ENCODE data around the gene GNAI3.

GNAI3 gene

DNA sequence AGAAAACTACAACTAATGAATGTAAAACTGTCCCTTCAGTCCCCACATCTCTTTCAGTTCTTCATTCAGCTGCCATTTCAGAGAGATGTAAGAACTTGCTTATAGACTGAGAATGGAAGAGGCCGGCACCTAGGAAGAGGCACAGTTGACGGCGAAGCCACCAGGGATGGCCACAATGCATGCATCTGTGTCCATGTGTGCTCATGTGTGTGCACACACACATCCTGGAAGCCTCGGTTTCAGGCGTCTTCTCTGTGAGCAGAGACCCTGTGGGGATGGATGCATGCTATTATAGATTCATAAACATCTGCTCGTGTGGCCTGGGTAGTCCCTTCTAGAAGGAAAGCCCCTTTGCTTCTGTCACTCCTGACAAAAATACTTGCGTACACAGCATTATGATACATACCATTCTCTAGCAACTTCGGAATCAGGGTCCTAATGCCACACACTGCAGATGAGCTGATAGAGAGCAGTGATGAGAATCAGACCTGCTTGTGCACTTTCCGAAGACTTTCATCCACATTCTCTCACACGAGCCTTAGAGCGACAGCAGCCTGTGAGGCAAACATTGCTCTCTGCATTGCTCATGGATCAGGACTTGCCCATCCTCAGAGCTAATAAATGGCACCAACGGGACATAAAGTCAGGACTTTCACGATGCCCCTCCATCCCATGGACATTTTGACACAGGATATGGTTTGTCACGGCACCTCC, 21.2 kb upstream of the GNAI3 start:
- DNase-seq (ENCODE audit: low read depth): no peak

- DNase-seq (ENCODE audit: low read depth): no peak
Measured at GRCh38 chr1:109527846-109528695, 20.3 kb upstream of the GNAI3 start.

DNA sequence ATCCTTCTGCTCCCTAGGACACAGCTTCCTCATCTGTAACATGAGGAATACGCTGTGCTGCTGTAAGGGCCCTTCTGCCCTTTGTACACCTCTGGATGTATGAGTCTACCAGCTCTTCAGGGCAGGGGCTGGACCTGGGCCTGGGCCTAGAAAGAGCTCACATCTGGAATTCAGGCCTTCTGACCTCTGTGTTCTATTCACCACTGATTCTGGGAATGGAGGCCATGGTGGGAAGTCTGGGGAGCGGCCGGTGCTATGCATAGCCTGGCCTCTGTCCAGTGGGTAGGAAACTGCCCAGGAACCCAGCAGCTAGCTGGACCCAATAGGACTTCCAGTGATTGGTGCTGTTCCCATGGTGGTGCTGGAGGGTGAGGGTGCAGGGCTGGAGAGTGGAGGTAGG, 19.7 kb upstream of the GNAI3 start:
- DNase-seq (ENCODE audit: low read depth): no peak

- DNase-seq (ENCODE audit: low read depth): no peak
Measured at GRCh38 chr1:109529881-109530456, 18.4 kb upstream of the GNAI3 start.

GRCh38 chr1:109530457-109531087, 17.8 kb upstream of the GNAI3 start:
- DNase-seq (ENCODE audit: low read depth): no peak

DNA sequence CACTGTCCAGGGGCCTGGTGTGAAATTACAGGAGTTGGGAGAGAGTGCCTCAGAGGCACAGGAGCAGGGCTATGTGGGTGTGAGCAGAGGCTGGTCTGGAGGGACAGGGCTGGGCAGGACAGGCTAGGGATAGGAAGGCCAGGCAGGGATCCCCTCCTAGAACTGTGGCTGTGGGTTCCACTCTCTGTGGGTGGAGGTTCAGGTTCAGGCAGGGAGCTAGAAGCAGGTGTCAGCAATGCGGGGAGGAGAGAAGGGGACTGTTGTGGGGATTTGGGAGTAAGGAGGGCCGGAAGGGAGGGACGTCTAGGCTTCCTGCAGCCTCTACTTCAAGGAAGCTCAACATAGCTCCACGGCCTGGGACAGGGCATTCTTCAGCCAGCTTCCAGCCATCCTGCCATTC, 17.0 kb upstream of the GNAI3 start:
- DNase-seq (ENCODE audit: low read depth): no peak

DNA sequence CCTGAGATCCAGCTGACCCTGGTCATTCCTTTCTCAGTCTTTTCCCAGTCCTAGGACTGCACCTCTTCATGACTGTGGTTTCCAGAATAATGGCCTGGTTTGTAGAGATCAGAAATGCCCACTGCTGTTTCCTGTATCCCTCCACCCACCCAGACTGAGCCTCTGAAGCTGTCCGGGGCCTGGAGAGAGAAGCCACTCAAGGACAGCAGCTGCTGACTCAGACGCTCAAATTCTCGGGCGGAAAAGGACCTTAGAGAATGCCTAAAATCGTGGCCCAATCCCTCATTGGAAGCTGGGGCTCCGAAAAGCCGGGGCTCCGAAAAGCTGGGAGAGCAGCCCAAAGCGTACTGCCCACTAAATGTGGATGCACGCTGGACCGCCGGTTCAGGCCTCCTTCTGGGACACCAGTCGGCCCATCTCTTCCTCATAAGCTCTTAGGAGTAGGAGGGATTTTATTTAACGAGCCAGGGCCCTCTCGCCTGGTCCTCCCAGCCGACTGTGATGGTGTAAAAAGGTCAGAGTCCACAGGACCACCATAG, 16.5 kb upstream of the GNAI3 start:
- no peak for DNase-seq (ENCODE audit: low read depth)

DNA sequence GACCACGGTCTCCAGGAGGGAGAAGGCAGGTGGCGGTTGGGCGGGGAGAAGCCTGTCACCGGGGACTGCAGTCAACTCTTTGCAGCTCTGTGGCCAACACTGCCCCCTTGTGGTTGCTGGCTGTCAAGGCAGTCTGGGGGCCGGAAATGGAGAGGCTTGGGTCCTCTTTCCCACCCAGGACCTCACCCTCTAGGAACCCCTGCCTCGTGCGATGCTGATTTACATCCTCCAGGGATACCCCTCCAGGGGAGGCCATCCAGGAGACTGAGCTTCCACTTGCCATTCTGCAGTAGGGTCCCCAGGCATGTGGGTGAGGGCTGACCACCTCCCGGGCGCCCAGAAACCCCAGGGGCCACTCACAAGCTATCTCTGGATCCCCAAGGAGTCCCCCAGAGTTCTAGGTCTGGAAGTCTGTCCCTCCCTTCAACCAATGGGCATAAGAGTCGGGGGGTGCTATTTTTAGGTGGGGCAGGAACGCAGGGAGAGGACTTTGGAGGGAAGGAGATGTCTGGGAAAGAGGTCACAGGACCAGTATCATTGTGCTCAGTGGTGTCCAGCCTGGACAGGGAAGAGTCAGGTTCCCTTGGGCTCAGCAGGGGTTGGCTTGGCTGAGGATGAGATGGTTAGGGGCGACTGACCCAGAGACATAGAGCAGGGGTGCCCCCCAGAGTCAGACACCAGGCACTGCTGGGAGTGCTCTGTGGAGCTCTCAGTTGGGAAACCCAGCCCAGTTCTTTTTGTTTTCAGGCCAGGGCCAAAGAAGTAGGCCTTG, 15.9 kb upstream of the GNAI3 start:
- no peak for DNase-seq (ENCODE audit: low read depth)

DNA sequence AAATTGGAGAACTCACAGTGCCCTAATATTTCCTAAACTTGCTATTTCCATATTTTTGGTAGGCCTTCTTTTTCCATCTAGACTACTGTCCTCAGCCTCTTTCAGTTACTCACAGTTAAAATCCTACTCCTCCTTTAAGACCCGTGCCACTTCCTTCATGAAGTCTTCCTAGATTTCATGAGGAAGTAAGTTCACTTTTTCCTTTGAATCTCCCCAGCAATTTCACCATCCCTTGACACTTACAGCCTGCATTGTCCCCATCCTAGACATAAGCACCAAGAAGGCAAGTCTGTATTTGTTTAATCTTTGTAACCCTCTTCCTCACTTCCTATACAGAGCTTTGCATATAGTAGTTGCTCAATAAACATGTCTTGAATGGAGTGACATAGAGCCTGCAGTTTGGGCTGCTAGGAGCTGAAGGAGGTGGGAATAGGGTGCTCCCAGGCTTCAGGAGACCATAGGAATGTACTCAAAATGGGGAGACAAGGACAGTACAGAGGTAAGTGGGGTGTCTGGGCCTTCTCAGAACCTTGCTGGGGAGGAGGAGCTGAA, 14.0 kb upstream of the GNAI3 start:
- no peak for DNase-seq (ENCODE audit: low read depth)

DNA sequence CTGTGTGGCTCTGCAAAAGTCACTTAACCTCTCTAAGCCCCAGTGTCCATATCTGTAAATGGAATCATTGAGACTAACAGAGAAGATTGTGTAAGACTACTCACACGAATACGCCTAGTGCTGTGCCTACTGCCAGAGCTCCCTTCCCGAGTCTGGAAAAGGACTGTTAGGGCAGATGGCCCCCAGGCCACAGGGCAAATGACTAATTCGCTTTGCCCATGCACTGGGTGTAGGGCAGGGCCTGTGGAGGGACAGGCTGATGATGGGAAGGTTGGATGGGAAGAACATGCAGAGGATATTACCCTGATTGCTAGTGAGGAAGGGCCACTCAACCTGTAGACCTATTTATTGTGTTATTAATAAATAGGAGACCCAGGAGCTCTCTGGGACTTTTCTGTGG, 12.9 kb upstream of the GNAI3 start:
- DNase-seq (ENCODE audit: low read depth): no peak

- DNase-seq (ENCODE audit: low read depth): no peak
Measured at GRCh38 chr1:109535971-109536491, 12.4 kb upstream of the GNAI3 start.

DNA sequence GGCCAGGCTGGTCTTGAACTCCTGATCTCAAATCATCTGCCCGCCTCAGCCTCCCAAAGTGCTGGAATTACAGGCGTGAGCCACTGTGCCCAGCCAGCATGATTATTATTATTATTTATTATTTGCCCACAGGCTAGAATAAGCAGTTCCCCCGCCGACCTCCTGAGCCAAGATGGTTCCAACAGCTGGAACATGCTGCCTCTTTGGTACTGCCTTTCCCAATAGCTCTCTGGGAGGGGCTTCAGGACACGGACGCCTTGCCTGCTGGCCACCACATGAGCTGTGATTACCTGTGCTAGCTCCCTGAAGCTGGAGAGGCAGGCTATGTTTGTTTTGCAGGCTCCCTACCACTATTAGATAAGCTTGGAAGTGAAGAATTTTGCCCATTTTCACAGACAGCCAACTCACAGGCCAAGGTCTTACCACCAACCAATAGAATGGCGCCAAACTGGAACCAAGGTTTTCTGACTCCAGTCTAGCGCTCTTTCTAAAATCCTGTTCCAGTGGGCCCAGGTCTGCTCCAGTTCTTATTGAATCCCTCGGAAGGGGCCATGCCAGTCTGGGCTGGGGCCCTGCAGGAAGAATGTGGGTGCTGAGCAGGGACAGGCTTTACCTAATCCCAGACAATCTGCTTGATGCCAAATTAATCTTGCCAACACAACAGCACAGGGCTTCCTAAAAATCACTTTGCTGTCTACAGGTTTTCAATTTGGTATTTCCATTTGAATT, 10.8 kb upstream of the GNAI3 start:
- DNase-seq (ENCODE audit: low read depth): no peak

GRCh38 chr1:109538827-109539555, 9.4 kb upstream of the GNAI3 start:
- DNase-seq (ENCODE audit: low read depth): no peak

DNA sequence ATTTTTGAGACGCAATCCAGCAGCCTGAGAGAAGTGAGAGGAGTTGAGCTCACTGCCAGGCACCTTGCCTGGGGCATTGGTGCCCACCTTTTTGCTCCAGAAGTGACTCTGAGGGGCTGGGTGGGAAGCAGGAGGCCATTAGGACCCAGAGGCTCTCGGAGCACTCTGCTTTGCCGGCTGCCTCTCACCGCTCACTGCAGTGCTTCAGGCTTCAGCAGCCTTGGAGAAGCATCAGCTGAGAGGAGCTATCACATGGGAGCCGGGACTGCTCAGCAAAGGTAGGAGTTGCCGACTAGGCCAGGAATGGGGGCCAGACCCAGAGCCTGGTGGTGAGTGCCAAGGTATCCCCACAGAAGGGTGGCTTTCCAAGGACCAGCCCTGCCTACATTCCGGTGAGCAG, 8.7 kb upstream of the GNAI3 start, which contains the start of gene GPR61:
Gene GPR61 (plus strand): TSS at position 197 of the 400 bp plus-strand sequence. CDS start 3,151 bp downstream, outside the sequence.
- no peak for DNase-seq (ENCODE audit: low read depth)

DNA sequence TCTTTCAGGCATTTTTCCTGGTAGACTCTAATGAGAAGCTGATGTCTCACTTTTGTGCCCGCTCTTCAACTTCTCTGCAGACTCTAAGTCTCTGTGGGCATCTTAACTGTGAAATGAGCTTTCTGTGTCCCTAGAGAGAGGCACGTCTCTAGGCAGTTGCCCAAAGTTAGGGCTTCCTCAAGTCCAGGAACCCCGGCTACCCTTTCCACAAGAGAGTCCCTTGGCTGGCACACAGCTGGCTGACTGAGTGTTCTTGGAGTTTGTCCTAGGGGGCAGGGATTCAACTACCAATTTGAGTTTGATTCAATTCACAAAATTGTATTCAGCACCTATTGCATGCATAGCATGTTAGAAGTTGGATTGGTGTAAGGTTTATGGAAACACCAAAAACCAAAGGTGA, 7.3 kb upstream of the GNAI3 start:
- no peak for DNase-seq (ENCODE audit: low read depth)

DNA sequence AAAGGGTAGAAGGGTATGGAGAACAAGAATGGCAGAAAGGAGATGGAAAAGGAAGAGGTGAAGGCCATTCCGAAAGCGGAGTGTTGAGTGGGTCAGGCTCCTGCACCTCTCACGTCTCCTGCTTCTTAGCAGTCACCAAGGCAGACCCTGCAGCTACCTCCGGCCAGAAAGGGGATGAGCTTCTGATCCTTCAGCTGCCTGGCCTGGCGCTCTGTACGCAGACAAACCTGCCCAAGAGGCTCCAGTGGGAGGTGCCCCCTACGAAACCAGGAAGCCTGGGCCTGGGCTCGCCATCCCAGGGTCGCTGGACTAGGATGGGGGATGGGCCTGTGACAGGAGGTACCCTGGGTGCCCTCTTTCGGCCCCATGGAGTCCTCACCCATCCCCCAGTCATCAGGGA, 5.8 kb upstream of the GNAI3 start:
- DNase-seq (ENCODE audit: low read depth): no peak

GRCh38 chr1:109543283-109543987, 5.0 kb upstream of the GNAI3 start:
- DNase-seq (ENCODE audit: low read depth): no peak

DNA sequence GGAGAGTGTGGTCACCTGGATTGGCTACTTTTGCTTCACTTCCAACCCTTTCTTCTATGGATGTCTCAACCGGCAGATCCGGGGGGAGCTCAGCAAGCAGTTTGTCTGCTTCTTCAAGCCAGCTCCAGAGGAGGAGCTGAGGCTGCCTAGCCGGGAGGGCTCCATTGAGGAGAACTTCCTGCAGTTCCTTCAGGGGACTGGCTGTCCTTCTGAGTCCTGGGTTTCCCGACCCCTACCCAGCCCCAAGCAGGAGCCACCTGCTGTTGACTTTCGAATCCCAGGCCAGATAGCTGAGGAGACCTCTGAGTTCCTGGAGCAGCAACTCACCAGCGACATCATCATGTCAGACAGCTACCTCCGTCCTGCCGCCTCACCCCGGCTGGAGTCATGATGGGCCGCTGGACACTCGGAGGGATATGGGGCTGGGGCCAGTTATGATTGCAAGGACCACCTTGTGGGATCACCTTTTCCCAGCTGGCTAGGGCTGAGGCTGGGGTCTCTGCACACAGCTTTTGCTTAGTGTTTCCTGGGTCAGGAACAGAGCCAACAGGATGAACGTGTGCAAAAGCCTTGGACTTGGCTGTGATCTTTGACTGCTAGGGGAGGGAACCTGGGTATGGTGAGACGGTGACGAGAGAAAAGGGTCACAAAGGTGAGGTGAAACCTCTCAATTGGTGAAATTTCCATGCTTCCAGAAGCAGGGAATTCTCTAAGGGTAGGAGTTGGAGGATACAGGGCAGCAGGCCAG, 4.3 kb upstream of the GNAI3 start:
- no peak for DNase-seq (ENCODE audit: low read depth)
